Thyroid gland (tissue), 4 donors: Measurements from ENCODE around the gene ARHGEF11. TPM values are rescaled to one million over a fixed set of nuclear protein-coding genes. Genes with fewer than 3 reads are reported as not detected.

Source experiments
- DNase-seq, 2 donors: peaks; one replicate each; pipeline ENCODE4 v3.0.0-alpha.2; 2019
- H3K27ac ChIP-seq, 3 donors: fragments of 200-600 bp; sonication (generic); 1 replicate in 2 of 3; 2 replicates in 1 of 3; pipeline ENCODE4 v1.5.1; 2016 to 2019; ENCODE audit warnings: mild to moderate bottlenecking in 1 of 3, moderate library complexity in 1 of 3
- H3K27me3 ChIP-seq: fragments of 200-600 bp; sonication (generic); one replicate; pipeline ENCODE4 v1.5.1; 2019
- H3K36me3 ChIP-seq, 2 donors: fragments of 200-600 bp; sonication (generic); one replicate each; pipeline ENCODE4 v1.5.1; 2016 to 2019
- H3K4me1 ChIP-seq, 2 donors: fragments of 200-600 bp; sonication (generic); one replicate each; pipeline ENCODE4 v1.5.1; 2017 to 2019
- H3K4me3 ChIP-seq, 3 donors: fragments of 200-600 bp; sonication (generic); replicated peaks in 1 of 3; 1 replicate in 2 of 3; 2 replicates in 1 of 3; pipeline ENCODE4 v1.5.1; 2016; ENCODE audit warnings: mild to moderate bottlenecking in 1 of 3
- H3K9me3 ChIP-seq: fragments of 200-600 bp; sonication (generic); one replicate; pipeline ENCODE4 v1.5.1; 2017
- POLR2A ChIP-seq, 2 donors: fragments of 450-650 bp; IDR thresholded peaks; one replicate each; pipeline ENCODE4 v1.6.1; 2017; ENCODE audit warnings: antibody characterized with exemption in 2 of 2, mild to moderate bottlenecking in 2 of 2, moderate library complexity in 1 of 2
- WGBS, 2 donors: methylation state at CpG; one replicate each; pipeline ENCODE4 v1.1.5; 2017; 5-methylcytosine and 5-hydroxymethylcytosine counted together
- intact Hi-C: fragments of 100-400 bp; cut with DNase I; formaldehyde crosslinking; loops from one replicate; pipeline ENCODE4 v1.15.1; 2023
- total RNA-seq, 4 donors: library from RNA; depleted of rRNA; stranded (reverse); fragments of >200 nt; gene quantifications; one replicate each; pipeline ENCODE4 v1.2.3, GENCODE V29; 2016
- TF ChIP-seq, protein P1 (sequence below), 6 experiments: fragments of 200-600 bp in 3 of 6; fragments of 450-650 bp in 3 of 6; sonication (generic) in 3 of 6; IDR thresholded peaks; one replicate each; pipeline ENCODE4 v1.5.1; 2016 to 2019; ENCODE audit warnings: antibody characterized with exemption in 6 of 6, mild to moderate bottlenecking in 2 of 6, inconsistent platforms in 1 of 6, moderate library complexity in 1 of 6

The ARHGEF11 gene
- total RNA-seq, 4 donors from 2014 or later: 31.2 to 56.2 (median 47.4) TPM

DNA sequence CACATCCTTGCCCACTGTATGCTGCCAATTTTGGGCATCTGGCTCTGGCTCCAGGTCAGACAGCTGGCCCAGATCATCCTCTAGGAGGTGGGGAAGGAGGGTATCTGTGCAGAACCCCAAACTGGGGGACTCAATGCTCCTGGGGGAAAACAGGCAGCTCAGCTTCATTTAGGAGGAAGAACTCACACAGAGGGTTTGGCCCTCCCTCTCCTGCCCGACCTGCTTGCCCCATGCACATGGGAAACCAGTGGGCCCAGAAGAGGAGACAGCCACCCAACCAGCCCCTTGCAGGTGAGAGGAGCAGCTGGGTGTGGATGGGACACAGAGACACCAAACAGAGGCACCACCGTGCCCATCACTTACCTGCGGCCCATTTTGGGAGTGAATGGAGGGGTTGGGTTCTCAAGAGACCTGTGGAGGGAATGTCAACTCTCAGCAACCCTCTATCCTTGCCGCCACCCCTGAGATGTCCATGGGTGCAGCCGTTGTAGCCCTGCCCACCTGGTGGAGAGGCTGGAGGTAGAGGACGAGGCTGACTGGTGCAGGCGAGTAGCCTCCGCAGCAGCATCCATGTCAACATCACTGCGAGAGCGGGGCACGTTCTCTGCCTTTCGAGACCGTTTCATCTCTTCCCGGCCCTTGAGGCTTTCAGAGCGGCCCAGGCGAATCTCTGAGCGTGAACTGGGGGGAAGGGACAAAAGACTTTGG, 97.6 kb downstream of the ARHGEF11 start:
- Histone ChIP-seq H3K27me3 (no peaks in the 10 kb centered on the region), H3K27ac (no peak overlapping the region), H3K4me3 (no peak overlapping the region), H3K36me3 (peaks cover 35 to 71% of the 10 kb centered on the region in 2 donors), H3K9me3 (no peaks in the 10 kb centered on the region), H3K4me1 (peaks cover 0 to 5% of the 10 kb centered on the region in 2 donors)
- DNase-seq: no peak
- TF ChIP-seq, protein P1, sequence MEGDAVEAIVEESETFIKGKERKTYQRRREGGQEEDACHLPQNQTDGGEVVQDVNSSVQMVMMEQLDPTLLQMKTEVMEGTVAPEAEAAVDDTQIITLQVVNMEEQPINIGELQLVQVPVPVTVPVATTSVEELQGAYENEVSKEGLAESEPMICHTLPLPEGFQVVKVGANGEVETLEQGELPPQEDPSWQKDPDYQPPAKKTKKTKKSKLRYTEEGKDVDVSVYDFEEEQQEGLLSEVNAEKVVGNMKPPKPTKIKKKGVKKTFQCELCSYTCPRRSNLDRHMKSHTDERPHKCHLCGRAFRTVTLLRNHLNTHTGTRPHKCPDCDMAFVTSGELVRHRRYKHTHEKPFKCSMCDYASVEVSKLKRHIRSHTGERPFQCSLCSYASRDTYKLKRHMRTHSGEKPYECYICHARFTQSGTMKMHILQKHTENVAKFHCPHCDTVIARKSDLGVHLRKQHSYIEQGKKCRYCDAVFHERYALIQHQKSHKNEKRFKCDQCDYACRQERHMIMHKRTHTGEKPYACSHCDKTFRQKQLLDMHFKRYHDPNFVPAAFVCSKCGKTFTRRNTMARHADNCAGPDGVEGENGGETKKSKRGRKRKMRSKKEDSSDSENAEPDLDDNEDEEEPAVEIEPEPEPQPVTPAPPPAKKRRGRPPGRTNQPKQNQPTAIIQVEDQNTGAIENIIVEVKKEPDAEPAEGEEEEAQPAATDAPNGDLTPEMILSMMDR (IDR thresholded peaks at IDR 0.05): no peak
- no peak for TF ChIP-seq POLR2A (IDR thresholded peaks at IDR 0.05)
- intact Hi-C loops: no loop called here
- WGBS, 2 donors: 92% methylated on average over 17 of the region's 17 CpGs

GRCh38 chr1:156947127-156947526, 98.4 kb downstream of the ARHGEF11 start:
- TF ChIP-seq, protein P1 (IDR thresholded peaks at IDR 0.05): no peak
- TF ChIP-seq POLR2A (IDR thresholded peaks at IDR 0.05): no peak
- no peaks in the 10 kb centered on the region for H3K9me3 ChIP-seq
- no peaks in the 10 kb centered on the region for H3K27me3 ChIP-seq
- no peak for DNase-seq
- peaks cover 0 to 5% of the 10 kb centered on the region in 2 donors for H3K4me1 ChIP-seq
- no peak overlapping the region for H3K27ac ChIP-seq
- no peak overlapping the region for H3K4me3 ChIP-seq
- intact Hi-C loops: no loop called here
- H3K36me3 ChIP-seq: peaks cover 43 to 73% of the 10 kb centered on the region in 2 donors
- WGBS, 2 donors: 93 to 98% methylated on average over 9 of the region's 9 CpGs

DNA sequence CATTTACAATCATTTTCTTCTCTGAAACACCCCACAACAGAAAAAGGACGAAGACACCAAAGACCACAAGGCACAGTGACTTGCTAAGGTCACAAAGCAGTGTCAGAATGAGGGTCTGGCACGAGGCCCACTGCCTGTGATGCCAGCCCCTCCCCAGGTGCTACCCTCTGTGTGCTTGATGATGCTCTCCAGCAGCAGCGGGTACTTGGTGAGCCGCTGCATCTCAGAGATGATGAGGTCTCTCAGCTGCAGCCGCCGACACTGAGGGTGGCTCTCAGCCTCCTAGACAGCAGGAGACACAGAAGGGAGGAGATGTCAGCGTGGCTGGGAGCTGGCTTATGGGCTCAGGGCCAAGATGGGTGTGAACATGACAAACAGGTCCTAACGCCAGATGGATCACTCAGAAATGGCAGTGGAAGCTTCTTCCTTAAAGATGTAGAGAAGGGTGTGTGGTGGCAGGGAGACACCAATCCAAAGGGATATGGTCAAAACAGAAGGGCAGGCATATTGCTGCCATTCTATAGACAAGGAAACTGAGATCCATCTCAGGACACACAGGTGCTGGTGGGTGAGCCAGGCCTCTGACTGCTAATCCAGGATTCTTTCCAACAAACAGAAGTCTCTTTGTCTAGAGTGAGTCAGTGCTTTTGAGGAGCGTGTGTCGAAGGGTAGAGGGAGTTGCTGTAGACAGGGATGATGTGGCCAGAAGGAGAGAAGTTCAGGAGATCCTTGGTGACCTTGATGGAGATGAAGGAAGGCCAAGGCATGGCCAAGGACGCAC, 99.5 kb downstream of the ARHGEF11 start:
- no peak for DNase-seq
- TF ChIP-seq, protein P1 (IDR thresholded peaks at IDR 0.05): no peak
- TF ChIP-seq POLR2A (IDR thresholded peaks at IDR 0.05): no peak
- Histone ChIP-seq H3K4me1 (peaks cover 0 to 5% of the 10 kb centered on the region in 2 donors), H3K27me3 (no peaks in the 10 kb centered on the region), H3K9me3 (no peaks in the 10 kb centered on the region), H3K4me3 (no peak overlapping the region), H3K27ac (no peak overlapping the region), H3K36me3 (peaks cover 50 to 73% of the 10 kb centered on the region in 2 donors)
- intact Hi-C loops: no loop called here
- WGBS, 2 donors: 86 to 90% methylated on average over 11 of the region's 11 CpGs

DNA sequence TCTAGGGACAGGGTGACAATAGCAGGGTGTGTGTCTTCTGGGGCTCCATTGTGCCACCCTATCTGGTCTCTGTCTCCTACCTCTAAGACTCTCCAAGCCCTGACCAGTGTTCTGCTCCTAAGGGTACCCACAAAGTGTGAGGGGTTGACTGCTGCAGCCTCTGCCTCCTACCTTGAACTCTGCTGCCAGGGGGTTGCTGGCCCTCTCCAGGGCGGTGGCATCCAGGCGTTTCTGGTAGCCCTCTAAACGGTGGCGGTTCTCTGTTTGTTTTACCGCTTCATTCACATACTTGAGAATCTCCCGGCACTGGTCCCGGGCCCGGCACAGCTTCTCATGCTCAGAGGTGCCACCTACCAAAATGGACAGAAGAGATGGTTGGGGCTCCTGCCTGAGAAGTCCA, 100.7 kb downstream of the ARHGEF11 start:
- Histone ChIP-seq H3K4me1 (peaks cover 0 to 5% of the 10 kb centered on the region in 2 donors), H3K9me3 (no peaks in the 10 kb centered on the region), H3K27ac (no peak overlapping the region), H3K36me3 (peaks cover 57 to 72% of the 10 kb centered on the region in 2 donors), H3K4me3 (no peak overlapping the region), H3K27me3 (no peaks in the 10 kb centered on the region)
- intact Hi-C loops: no loop called here
- DNase-seq: peak in 1 of 2 donors; percentile 38
- WGBS, 2 donors: 79 to 82% methylated on average over 8 of the region's 8 CpGs
- TF ChIP-seq POLR2A (IDR thresholded peaks at IDR 0.05): no peak
- TF ChIP-seq, protein P1 (IDR thresholded peaks at IDR 0.05): no peak

- no peak for DNase-seq
- intact Hi-C loops: no loop called here
- H3K4me1 ChIP-seq: peaks cover 0 to 5% of the 10 kb centered on the region in 2 donors
- peaks cover 63 to 76% of the 10 kb centered on the region in 2 donors for H3K36me3 ChIP-seq
- WGBS, 2 donors: 95% methylated on average over 1 of the region's 1 CpG
- no peak for TF ChIP-seq POLR2A (IDR thresholded peaks at IDR 0.05)
- TF ChIP-seq, protein P1 (IDR thresholded peaks at IDR 0.05): no peak
- H3K9me3 ChIP-seq: no peaks in the 10 kb centered on the region
- no peaks in the 10 kb centered on the region for H3K27me3 ChIP-seq
- H3K27ac ChIP-seq: no peak overlapping the region
- no peak overlapping the region for H3K4me3 ChIP-seq
These were observed 101.3 kb downstream of the ARHGEF11 start for GRCh38 chr1:156944268-156944667.
